Measurements from ENCODE around the gene APOM. TPM values are rescaled to one million over a fixed set of nuclear protein-coding genes. Genes with fewer than 3 reads are reported as not detected.

APOM gene
- total RNA-seq, 1 experiment from 2014 or later = 3.5 TPM

GRCh38 chr6:31661262-31662123, 5.8 kb downstream of the APOM start:
- no peak for DNase-seq (ENCODE audit: low spot score)
- Mint-ChIP-seq H3K4me3 (peak overlapping the region; percentile 89), H3K9me3 (no peaks in the 10 kb centered on the region), H3K36me3 (peaks cover 27% of the 10 kb centered on the region), H3K4me1 (peaks cover 40% of the 10 kb centered on the region), H3K27ac (peak overlapping the region; percentile 91), H3K27me3 (ENCODE audit: low read depth) (no peaks in the 10 kb centered on the region)
- CTCF ChIA-PET = interaction anchor here (0.6 to 2.2 kb wide), 17 partner anchors 9 to 291 kb away, joined by 3 to 14 read pairs (median 6); partner anchors contain the start of genes ATP6V1G2, BAG6, CLIC1 and DDAH2
- TF ChIP-seq ZNF425 (CRISPR knock-in tag; conservative IDR thresholded peaks at IDR 0.05) (no peak), ZSCAN18 (CRISPR knock-in tag; IDR thresholded peaks at IDR 0.05) (no peak), CREM (CRISPR knock-in tag; IDR thresholded peaks at IDR 0.05) (no peak), FOXJ3 (CRISPR knock-in tag; IDR thresholded peaks at IDR 0.05; ENCODE audit: borderline replicate concordance) (no peak), ARID4B (CRISPR knock-in tag; IDR thresholded peaks at IDR 0.05; ENCODE audit: borderline replicate concordance) (no peak), SMAD4 (CRISPR knock-in tag; IDR thresholded peaks at IDR 0.05) (no peak)
- ATAC-seq = no peak
- POLR2A ChIA-PET = interaction anchor here (0.7 to 1.4 kb wide), 8 partner anchors 9 to 166 kb away, joined by 3 to 11 read pairs (median 4); partner anchors contain the start of genes ABHD16A, BAG6, DDAH2 and DDX39B

GRCh38 chr6:31662124-31662723, 6.5 kb downstream of the APOM start:
- no peaks in the 10 kb centered on the region for H3K27me3 Mint-ChIP-seq (ENCODE audit: low read depth)
- DNase-seq (ENCODE audit: low spot score) (no peak), ATAC-seq (no peak)
- H3K4me3 Mint-ChIP-seq = no peak overlapping the region
- peak overlapping the region; percentile 41; the same call in 1 of the 2 replicates for H3K27ac Mint-ChIP-seq
- ChIA-PET CTCF (interaction anchor here (0.7 to 2.1 kb wide), 3 partner anchors 10 to 108 kb away, joined by 6 to 14 read pairs (median 12); partner anchors contain the start of genes BAG6 and DDAH2), POLR2A (no interaction called here)
- TF ChIP-seq RELA (CRISPR knock-in tag; IDR thresholded peaks at IDR 0.05; ENCODE audit: borderline replicate concordance) (no peak), IRF1 (CRISPR knock-in tag; IDR thresholded peaks at IDR 0.05) (no peak), MLX (CRISPR knock-in tag; IDR thresholded peaks at IDR 0.05) (no peak)
- H3K36me3 Mint-ChIP-seq = peaks cover 30% of the 10 kb centered on the region
- H3K9me3 Mint-ChIP-seq = no peaks in the 10 kb centered on the region
- H3K4me1 Mint-ChIP-seq = peaks cover 43% of the 10 kb centered on the region
